Chondrocyte (in vitro differentiated cells): ENCODE results near the gene MYH8. TPM values are rescaled to one million over a fixed set of nuclear protein-coding genes. Genes with fewer than 3 reads are reported as not detected.

Source experiments
- DNase-seq: peaks from one replicate; pipeline ENCODE4 v3.0.0; 2021; ENCODE audit warnings: mixed read lengths, low spot score
- H3K27ac Mint-ChIP-seq: one replicate; pipeline ENCODE4 v1.8.0; 2021; ENCODE audit warnings: mild to moderate bottlenecking, moderate library complexity, mixed read lengths; ENCODE audit not compliant: unreplicated experiment
- H3K27me3 Mint-ChIP-seq: 2 replicates; pipeline ENCODE4 v1.8.0; 2021; ENCODE audit warnings: low read depth, mixed read lengths
- H3K36me3 Mint-ChIP-seq: 2 replicates; pipeline ENCODE4 v1.8.0; 2021; ENCODE audit warnings: low read depth, mixed read lengths
- H3K4me1 Mint-ChIP-seq: 2 replicates; pipeline ENCODE4 v1.8.0; 2021; ENCODE audit warnings: low read depth, mild to moderate bottlenecking, mixed read lengths
- H3K4me3 Mint-ChIP-seq: one replicate; pipeline ENCODE4 v1.8.0; 2021; ENCODE audit warnings: mild to moderate bottlenecking, moderate library complexity, mixed read lengths; ENCODE audit not compliant: unreplicated experiment
- H3K9me3 Mint-ChIP-seq: 2 replicates; pipeline ENCODE4 v1.8.0; 2021; ENCODE audit warnings: low read depth, mixed read lengths
- total RNA-seq: library from RNA; stranded (reverse); gene quantifications from 3 replicates; pipeline ENCODE4 v1.2.1, GENCODE V29; 2021
- TF ChIP-seq, protein P1 (sequence below): fragments of 200-600 bp; sonication (generic); IDR thresholded peaks from 2 replicates; pipeline ENCODE4 v1.5.0; 2021; ENCODE audit warnings: antibody characterized with exemption, mild to moderate bottlenecking, moderate library complexity

Gene MYH8
- total RNA-seq, 1 donor from 2014 or later = not detected

GRCh38 chr17:10385871-10386270, 35.9 kb downstream of the MYH8 start:
- TF ChIP-seq, protein P1, sequence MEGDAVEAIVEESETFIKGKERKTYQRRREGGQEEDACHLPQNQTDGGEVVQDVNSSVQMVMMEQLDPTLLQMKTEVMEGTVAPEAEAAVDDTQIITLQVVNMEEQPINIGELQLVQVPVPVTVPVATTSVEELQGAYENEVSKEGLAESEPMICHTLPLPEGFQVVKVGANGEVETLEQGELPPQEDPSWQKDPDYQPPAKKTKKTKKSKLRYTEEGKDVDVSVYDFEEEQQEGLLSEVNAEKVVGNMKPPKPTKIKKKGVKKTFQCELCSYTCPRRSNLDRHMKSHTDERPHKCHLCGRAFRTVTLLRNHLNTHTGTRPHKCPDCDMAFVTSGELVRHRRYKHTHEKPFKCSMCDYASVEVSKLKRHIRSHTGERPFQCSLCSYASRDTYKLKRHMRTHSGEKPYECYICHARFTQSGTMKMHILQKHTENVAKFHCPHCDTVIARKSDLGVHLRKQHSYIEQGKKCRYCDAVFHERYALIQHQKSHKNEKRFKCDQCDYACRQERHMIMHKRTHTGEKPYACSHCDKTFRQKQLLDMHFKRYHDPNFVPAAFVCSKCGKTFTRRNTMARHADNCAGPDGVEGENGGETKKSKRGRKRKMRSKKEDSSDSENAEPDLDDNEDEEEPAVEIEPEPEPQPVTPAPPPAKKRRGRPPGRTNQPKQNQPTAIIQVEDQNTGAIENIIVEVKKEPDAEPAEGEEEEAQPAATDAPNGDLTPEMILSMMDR = no peak
- Mint-ChIP-seq H3K4me1 (no peaks in the 10 kb centered on the region), H3K27ac (no peak overlapping the region), H3K4me3 (no peak overlapping the region), H3K27me3 (peaks cover 9% of the 10 kb centered on the region), H3K9me3 (peaks cover 4% of the 10 kb centered on the region), H3K36me3 (no peaks in the 10 kb centered on the region)
- DNase-seq = no peak

DNA sequence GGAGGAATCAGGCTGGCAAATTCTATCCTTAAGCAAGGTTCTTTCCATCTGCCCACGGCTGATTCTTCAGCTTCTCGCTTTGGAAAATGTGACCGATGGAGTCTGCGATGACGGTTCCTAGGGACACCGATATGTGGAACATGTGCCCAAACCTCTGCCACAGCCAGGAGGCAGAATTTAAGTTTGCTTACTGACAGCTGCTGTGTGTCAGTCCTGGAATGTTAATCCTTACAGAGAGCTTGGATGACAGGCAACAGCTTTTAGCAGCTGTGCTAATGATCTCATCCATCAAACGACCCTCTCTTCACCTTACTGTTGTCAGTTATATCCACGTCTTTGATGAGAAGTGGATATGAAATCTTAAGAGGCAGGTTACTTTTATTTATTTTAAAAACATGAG, 37.6 kb downstream of the MYH8 start:
- no peaks in the 10 kb centered on the region for H3K36me3 Mint-ChIP-seq
- no peak overlapping the region for H3K27ac Mint-ChIP-seq
- no peak overlapping the region for H3K4me3 Mint-ChIP-seq
- TF ChIP-seq, protein P1 = no peak
- H3K4me1 Mint-ChIP-seq = no peaks in the 10 kb centered on the region
- DNase-seq = no peak
- peaks cover 8% of the 10 kb centered on the region for H3K27me3 Mint-ChIP-seq
- H3K9me3 Mint-ChIP-seq = peaks cover 4% of the 10 kb centered on the region

GRCh38 chr17:10380631-10381408, 40.9 kb downstream of the MYH8 start:
- no peaks in the 10 kb centered on the region for H3K4me1 Mint-ChIP-seq
- no peak overlapping the region for H3K27ac Mint-ChIP-seq
- peaks cover 7% of the 10 kb centered on the region for H3K27me3 Mint-ChIP-seq
- no peaks in the 10 kb centered on the region for H3K36me3 Mint-ChIP-seq
- no peak for DNase-seq
- no peaks in the 10 kb centered on the region for H3K9me3 Mint-ChIP-seq
- TF ChIP-seq, protein P1 = no peak
- no peak overlapping the region for H3K4me3 Mint-ChIP-seq

DNA sequence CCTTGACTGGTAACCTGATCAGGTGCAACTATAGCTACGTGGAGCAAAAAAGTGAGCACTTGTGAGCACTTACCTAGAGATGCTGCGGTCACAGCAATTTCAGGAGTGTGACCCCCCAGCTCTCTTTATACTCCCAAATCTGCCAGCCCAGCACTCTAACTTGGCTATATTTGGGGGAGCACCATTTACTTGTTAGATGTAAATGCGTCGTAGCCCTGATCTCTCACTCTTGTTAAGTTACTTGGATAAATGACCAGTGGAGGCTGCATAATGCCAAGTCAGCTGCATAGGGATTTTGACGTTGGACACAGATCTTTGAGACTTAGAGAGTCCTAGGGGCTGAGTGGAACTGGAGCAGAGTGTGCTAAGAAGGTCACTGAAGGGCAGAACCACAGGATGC, 48.8 kb downstream of the MYH8 start, which contains the start of gene MYH13:
TSS of gene MYH13 (minus strand) at position 101 of the 400 bp plus-strand sequence. CDS start 8,476 bp downstream, outside the sequence.
- DNase-seq = no peak
- Mint-ChIP-seq H3K9me3 (no peaks in the 10 kb centered on the region), H3K4me1 (no peaks in the 10 kb centered on the region), H3K36me3 (no peaks in the 10 kb centered on the region), H3K4me3 (no peak within 1 kb of the TSS), H3K27me3 (peaks cover 4% of the 10 kb centered on the region), H3K27ac (no peak within 1 kb of the TSS)
- TF ChIP-seq, protein P1 = no peak

- TF ChIP-seq, protein P1 = no peak
- DNase-seq = no peak
- Mint-ChIP-seq H3K9me3 (no peaks in the 10 kb centered on the region), H3K27me3 (peaks cover 4% of the 10 kb centered on the region), H3K36me3 (no peaks in the 10 kb centered on the region), H3K27ac (no peak overlapping the region), H3K4me3 (no peak overlapping the region), H3K4me1 (no peaks in the 10 kb centered on the region)
These were observed 51.6 kb downstream of the MYH8 start for GRCh38 chr17:10370016-10370608.
